Cerebellar cortex (tissue), 1 donor: Measurements from ENCODE around the gene GADD45GIP1.
A peak's percentile ranks its signal among the peaks of the same experiment; 100 is the strongest.

Experiments used
- DNase-seq: peaks from one replicate; pipeline ENCODE4 v3.0.0-alpha.2; 2015; ENCODE audit warnings: low spot score

Gene GADD45GIP1

GRCh38 chr19:12956446-12957388 is at the start of gene GADD45GIP1:
TSS of gene GADD45GIP1 (minus strand) at chr19:12957223. CDS start at chr19:12957212, 11 bp downstream.
- peak; percentile 77 for DNase-seq

GRCh38 chr19:13005861-13006370 is 48.9 kb upstream of the GADD45GIP1 start:
- DNase-seq: no peak

DNA sequence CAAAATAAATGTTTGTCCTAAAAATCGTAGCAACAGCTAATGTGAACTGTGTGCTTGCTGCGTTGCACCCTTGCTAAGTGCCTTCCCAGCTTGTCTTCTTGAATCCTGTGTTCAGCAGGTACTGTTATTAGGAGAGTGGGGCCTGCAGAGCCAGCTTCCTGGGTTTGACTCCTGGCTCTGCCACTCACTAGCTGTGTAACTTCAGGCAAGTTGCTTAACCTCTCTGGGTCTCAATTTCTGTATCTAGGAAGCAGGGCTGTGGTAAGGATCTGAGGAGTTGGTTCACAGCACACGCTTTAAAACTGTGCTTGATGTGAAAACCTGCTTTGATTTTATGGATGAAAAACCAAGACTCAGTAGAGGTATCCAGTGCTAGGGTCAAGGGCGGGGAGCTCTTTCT is 48.2 kb upstream of the GADD45GIP1 start:
- no peak for DNase-seq

DNA sequence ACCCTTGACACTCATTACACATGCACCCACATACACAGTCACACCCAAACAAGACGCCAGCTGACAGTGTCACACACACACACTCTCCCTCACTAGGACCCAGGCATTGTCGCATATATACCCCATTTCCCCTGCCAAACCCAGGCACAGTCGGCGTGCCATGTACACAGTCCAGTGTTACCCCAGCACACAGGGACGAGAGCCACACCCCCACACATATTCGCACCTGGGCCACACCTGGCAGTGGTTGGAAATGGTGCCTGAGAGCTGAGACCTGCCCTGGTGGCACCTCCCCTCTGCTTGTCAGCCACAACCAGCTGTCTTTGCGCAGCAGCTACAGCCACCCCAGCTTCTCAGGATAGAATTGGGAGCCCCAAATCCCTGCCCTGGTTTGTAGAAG is 47.2 kb upstream of the GADD45GIP1 start:
- DNase-seq: no peak

DNA sequence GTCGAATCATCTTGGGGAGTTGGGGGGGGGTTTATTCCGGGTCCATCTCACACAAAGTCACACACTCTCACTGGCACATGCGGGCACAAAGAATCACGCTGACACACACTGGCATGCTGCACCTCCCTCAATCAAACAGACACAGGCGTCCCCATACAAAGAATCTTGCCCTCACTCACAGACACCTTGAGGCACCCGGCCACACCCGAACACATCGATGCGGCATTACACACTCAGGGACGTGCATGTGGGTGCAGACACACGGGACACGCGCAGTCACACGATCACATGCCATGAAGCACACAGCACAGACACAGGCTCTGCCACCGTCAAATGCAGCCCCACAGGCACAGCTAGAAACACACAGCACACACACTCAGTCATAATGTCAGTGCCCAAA is 46.1 kb upstream of the GADD45GIP1 start:
- DNase-seq: peak; percentile 69

- peak; percentile 93 for DNase-seq
These were observed 45.3 kb upstream of the GADD45GIP1 start for GRCh38 chr19:13002166-13002898.

GRCh38 chr19:13001502-13002165 is 44.6 kb upstream of the GADD45GIP1 start:
- peak; percentile 79 for DNase-seq

DNA sequence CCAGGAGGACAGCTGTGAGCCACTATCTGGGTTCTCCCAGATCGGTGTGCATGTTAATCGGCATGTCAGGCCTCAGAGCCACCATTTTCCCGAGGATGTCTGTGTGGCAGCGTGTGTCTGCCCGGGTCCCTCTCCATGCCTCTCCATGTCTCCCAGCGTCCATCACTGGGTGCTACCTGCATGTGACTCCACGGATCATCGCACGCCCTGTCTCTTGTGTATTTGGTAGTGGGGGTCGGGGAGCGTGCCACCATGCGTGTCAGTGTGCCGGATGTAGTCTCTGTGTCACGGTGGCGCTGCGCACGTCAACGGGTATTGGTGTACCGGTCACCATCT is 44.1 kb upstream of the GADD45GIP1 start:
- DNase-seq: no peak

DNA sequence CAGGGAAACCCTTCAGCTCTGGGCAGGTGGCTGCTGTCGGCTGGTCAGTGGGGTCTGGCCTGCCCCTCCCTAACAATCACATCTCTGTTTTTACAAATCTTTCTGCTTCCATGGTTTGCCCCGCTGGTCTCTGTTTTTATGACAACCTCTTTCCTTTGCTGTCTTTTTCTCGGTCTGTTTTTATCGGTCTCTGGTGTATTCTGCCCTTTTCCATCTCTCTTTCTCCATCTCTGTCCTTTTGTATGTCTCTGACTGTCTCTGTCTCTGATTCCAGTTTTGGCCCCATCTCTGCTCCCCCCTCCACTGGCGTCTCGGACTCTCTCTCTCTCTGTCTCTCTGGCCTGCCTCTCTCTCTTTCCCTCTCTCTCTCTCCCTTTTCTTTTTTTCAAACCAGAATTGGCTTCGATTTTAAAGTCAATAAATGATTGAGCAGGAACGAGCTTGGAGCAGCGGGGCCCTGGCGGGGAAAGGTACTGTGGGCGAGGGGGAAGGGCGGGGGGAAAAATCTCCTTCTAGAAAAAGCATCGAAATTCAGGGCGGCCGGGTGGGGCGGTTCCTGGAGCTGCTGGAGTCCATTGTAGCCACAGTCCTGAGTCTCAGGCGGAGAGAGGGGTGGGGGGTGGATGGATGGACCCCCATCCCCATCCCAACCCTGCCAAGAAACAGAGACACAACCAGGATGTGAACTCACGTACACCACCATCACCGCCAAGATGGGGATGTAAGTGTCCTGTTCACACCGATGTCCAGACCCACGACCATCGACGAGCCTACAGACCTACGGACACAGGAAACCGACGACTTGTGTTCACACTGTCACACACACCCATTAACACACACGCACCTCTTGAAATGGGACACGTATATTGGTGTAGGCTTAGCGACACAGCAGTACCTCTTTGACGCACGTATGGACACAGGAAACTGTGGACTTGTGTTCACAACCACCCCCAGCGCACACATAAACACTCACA is 41.2 kb upstream of the GADD45GIP1 start:
- no peak for DNase-seq

- no peak for DNase-seq
These were observed 40.4 kb upstream of the GADD45GIP1 start for GRCh38 chr19:12997179-12997966.

DNA sequence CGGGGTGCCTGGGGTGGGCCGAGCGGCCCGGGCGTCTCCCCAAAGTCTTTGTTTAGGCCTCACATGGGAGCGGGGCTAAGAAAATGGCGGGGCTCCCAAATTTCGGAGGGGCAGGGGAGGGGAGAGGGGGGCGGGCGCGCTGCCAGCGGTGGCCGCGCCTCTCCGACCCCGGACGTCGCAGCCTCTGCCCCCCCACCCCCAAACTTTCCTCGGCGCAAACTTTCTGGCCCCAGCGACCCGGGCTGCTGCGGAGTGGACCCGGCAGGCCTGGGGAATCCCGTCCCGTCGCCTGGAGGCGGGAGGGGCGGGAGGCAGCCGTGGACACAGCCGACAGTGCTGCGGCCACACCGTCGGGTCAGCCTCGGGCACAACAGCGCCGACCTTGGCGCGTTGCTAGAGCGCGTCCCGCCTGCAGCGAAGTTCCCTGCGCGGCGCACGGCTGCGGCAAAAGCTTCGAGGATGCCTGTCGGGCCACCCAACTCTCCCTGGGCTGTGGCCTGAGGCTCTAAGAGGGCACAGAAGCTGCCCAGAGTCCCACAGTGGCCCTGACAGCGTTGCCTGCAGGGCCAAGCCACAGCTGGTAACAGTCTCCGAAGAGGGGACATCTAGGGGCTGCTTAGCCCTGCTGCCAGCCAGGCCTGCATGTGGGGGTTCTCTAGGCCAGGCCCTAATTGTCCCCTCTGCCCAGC is 39.5 kb upstream of the GADD45GIP1 start:
- no peak for DNase-seq

DNA sequence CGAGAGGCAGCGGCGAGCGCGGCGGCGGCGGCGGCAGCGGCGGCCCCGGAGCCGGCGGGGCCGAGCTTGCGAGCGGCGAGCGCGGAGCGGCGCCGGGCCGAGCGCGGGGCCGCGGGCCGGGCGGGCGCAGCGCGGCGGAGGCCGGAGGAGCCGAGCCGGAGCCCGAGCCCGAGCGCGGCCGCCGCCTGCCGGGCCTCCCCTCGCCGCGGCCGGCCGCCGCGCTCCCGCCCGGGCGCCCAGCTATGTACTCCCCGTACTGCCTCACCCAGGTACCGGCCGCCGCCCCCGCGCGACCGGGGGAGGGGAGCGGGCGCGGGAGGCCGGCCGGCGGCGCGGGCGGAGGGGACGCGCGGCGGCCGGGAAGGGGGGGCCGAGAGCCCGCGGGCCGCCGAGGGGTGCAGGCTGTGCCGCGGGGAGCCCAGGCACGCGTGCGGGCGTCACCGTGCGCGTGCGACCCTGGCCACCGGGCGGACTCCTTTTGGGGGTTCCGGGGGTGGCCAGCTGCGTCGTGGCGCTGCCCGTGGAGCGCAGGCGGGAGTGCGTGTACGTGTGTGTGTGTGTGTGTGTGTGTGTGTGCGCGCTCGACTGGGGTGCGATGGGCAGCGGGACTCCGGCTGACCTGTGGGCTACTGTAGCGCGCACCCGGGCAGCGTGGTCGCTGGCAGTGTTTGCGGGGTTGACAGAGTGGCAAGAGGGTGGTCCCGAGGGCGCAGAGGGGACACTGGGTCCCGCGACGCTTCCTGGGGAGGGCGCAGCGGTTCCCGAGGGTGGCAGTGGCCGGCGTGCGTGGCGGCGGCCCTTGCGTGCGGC is 38.8 kb upstream of the GADD45GIP1 start:
- DNase-seq: peak; percentile 16

DNA sequence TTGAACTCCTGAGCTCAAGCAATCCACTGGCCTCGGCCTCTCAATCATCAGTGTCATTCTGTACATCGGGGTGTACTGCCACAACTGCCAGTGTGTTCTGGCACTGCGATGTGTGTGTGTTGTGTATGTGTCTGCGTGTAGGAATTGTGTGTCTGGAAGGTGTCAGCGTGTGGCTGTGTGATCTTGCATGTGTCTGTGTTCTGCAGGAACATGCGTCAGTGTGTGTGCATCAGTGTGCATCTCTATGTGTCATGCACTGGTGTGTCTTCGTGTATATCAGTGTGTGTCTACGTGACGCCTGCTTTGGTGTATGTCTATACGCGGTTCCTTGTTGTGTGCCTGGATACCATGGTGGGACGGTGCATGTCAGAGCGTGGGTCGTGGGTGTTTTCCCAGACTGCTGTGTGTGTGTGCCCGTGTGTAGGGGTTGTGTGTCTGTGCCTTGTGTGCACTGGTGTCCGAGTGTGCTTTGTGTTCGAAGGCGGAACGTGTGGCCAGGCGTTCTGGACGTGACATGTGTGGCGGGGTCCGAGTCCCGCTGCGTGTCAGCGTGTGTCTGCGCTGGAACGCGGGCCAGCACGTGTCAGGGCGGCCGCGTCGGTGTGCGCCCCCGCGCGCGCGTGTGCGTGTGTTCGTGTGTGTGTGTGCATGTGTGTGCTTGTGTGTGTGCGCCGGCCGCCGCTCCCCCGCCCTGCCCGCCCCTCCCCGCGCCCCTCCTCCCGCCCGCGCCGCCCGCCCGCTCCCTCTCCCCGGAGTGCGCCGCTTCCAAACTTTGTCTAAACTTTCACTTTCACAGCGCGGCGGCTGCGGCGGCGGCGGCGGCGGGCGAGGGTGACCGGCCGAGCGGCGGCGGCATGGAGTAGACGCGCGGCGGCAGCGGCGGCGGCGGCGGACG is 37.9 kb upstream of the GADD45GIP1 start, which contains the start of gene NFIX:
NFIX (plus strand) TSS at position 775 of the 895 bp plus-strand sequence. CDS start 363 bp downstream, outside the sequence.
- DNase-seq: peak; percentile 28

DNA sequence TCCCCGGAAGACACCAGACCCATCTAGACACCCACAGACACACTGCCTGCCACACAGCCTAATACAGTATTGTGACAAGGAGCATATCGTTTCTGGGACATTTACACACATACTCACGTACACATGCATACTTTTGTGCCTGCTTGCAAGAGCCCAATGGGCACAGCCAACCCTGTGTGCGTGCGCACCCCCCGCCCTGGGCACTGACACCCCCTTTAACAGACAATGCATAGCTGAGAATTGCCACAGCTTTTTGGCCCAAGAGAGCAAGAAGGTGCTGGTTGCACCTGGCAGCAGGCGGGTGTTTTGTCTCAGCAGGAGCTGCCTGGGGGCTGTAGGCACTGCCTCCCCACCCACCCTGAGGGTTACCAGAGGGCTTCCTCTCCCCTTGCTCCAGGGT is 36.5 kb upstream of the GADD45GIP1 start:
- DNase-seq: no peak

GRCh38 chr19:12992729-12993128 is 35.7 kb upstream of the GADD45GIP1 start:
- no peak for DNase-seq

- no peak for DNase-seq
These were observed 34.3 kb upstream of the GADD45GIP1 start for GRCh38 chr19:12991296-12991695.

DNA sequence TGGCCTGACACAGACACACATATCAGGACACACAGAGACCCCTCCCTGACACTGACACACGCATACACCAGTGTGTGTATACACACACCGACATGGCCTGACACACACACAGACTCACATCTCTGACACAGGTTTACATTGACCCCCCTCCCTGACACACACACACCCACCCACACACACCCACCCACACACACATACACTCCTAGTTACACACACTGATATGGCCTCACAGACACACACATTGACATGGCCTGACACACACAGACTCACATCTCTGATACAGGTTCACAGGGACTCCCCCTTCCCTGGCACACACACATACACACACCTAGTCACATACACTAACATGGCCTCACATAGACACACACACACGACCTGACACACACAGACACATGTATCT is 33.8 kb upstream of the GADD45GIP1 start:
- no peak for DNase-seq

- DNase-seq: no peak
These were observed 33.4 kb upstream of the GADD45GIP1 start for GRCh38 chr19:12990431-12990830.
